HEK293 (cell line): ENCODE results near the gene CENPM.
A peak's percentile ranks its signal among the peaks of the same experiment; 100 is the strongest.

Experiments
- CTCF ChIA-PET: fragments of 350-600 bp; formaldehyde crosslinking; extraction: SDS; loops from one replicate; lab custom pipeline; 2021; ENCODE audit warnings: antibody characterized with exemption; lab: Yijun Ruan, JAX
- POLR2A ChIA-PET: fragments of 300-600 bp; formaldehyde crosslinking; extraction: SDS; loops from one replicate; lab custom pipeline; 2020; ENCODE audit warnings: antibody characterized with exemption, inconsistent platforms; lab: Yijun Ruan, JAX
- H3K27ac ChIP-seq: fragments of 200-500 bp; sonication (Bioruptor generic); 2 replicates; pipeline ENCODE4 v1.5.1; 2014; ENCODE audit warnings: low read depth, low read length, control low read depth, inconsistent platforms; ENCODE audit errors: extremely low read depth
- H3K36me3 ChIP-seq, 2 experiments: fragments of 200-500 bp in 1 of 2; sonication (Bioruptor generic) in 1 of 2; 1 replicate in 1 of 2; 2 replicates in 1 of 2; pipeline ENCODE4 v1.5.1; 2014 to 2017; ENCODE audit warnings: inconsistent platforms in 2 of 2, low read length in 2 of 2; ENCODE audit not compliant: control insufficient read depth in 2 of 2, insufficient read depth in 1 of 2
- H3K4me1 ChIP-seq: fragments of 200-500 bp; sonication (Bioruptor generic); 2 replicates; pipeline ENCODE4 v1.5.1; 2014; ENCODE audit warnings: mild to moderate bottlenecking, low read length, inconsistent platforms; ENCODE audit not compliant: control insufficient read depth, insufficient read depth
- H3K4me3 ChIP-seq: 2 replicates; pipeline ENCODE4 v1.5.1; 2011; ENCODE audit warnings: low read depth, mild to moderate bottlenecking, control low read depth, low read length, moderate library complexity
- H3K9me3 ChIP-seq: fragments of 200-500 bp; sonication (Bioruptor generic); 2 replicates; pipeline ENCODE4 v1.5.1; 2014; ENCODE audit warnings: low read depth, low read length, inconsistent platforms; ENCODE audit not compliant: control insufficient read depth, insufficient read depth
- GFI1B ChIP-seq: fragments of 450-650 bp; formaldehyde crosslinking; IDR thresholded peaks from 2 replicates; pipeline ENCODE4 v1.5.1; 2016; ENCODE audit warnings: missing biosample characterization, missing genetic modification characterization
- GLI2 ChIP-seq: fragments of 450-650 bp; formaldehyde crosslinking; IDR thresholded peaks from 2 replicates; pipeline ENCODE4; 2017; ENCODE audit warnings: missing biosample characterization, missing genetic modification characterization, low read depth, borderline replicate concordance
- GLI4 ChIP-seq: fragments of 450-650 bp; formaldehyde crosslinking; IDR thresholded peaks from 2 replicates; pipeline ENCODE4 v1.5.1; 2016; ENCODE audit warnings: missing biosample characterization, missing genetic modification characterization
- GLIS2 ChIP-seq: fragments of 450-650 bp; formaldehyde crosslinking; IDR thresholded peaks from 2 replicates; pipeline ENCODE4 v1.5.1; 2016; ENCODE audit warnings: missing biosample characterization, missing genetic modification characterization
- HOXD13 ChIP-seq: sonication (generic); formaldehyde crosslinking; IDR thresholded peaks from 2 replicates; pipeline ENCODE4 v1.8.0; 2022; ENCODE audit warnings: missing genetic modification reagents, borderline replicate concordance
- KLF1 ChIP-seq: fragments of 450-650 bp; formaldehyde crosslinking; IDR thresholded peaks from 2 replicates; pipeline ENCODE4 v1.5.1; 2016; ENCODE audit warnings: missing biosample characterization, missing genetic modification characterization
- KLF7 ChIP-seq: fragments of 450-650 bp; formaldehyde crosslinking; IDR thresholded peaks from 2 replicates; pipeline ENCODE4 v1.5.1; 2016; ENCODE audit warnings: missing biosample characterization, missing genetic modification characterization, borderline replicate concordance
- REPIN1 ChIP-seq: fragments of 450-650 bp; formaldehyde crosslinking; IDR thresholded peaks from 2 replicates; pipeline ENCODE4 v1.5.1; 2017; ENCODE audit warnings: missing biosample characterization, missing genetic modification characterization, low read depth
- TRIM28 ChIP-seq: IDR thresholded peaks from 2 replicates; pipeline ENCODE4 v1.6.1; 2011; ENCODE audit warnings: low read length, control low read depth, borderline replicate concordance
- ZBTB21 ChIP-seq: fragments of 450-650 bp; formaldehyde crosslinking; IDR thresholded peaks from 2 replicates; pipeline ENCODE4 v1.5.1; 2017; ENCODE audit warnings: missing biosample characterization, missing genetic modification characterization
- ZEB2 ChIP-seq: fragments of 450-650 bp; formaldehyde crosslinking; IDR thresholded peaks from 2 replicates; pipeline ENCODE4 v1.5.1; 2016; ENCODE audit warnings: missing biosample characterization, missing genetic modification characterization
- ZFHX2 ChIP-seq: fragments of 450-650 bp; formaldehyde crosslinking; conservative IDR thresholded peaks from 2 replicates; pipeline ENCODE4 v1.5.1; 2016; ENCODE audit warnings: missing biosample characterization, missing genetic modification characterization
- ZIC2 ChIP-seq: fragments of 450-650 bp; formaldehyde crosslinking; IDR thresholded peaks from 2 replicates; pipeline ENCODE4 v1.5.1; 2016; ENCODE audit warnings: missing biosample characterization, missing genetic modification characterization
- ZNF157 ChIP-seq: fragments of 450-650 bp; formaldehyde crosslinking; IDR thresholded peaks from 2 replicates; pipeline ENCODE4 v1.5.1; 2016; ENCODE audit warnings: missing biosample characterization, missing genetic modification characterization
- ZNF18 ChIP-seq: fragments of 450-650 bp; formaldehyde crosslinking; IDR thresholded peaks from 2 replicates; pipeline ENCODE4 v1.5.1; 2016; ENCODE audit warnings: missing biosample characterization, missing genetic modification characterization
- ZNF23 ChIP-seq: fragments of 450-650 bp; formaldehyde crosslinking; IDR thresholded peaks from 2 replicates; pipeline ENCODE4 v1.5.1; 2016; ENCODE audit warnings: missing biosample characterization, missing genetic modification characterization, borderline replicate concordance
- ZNF239 ChIP-seq: fragments of 450-650 bp; formaldehyde crosslinking; IDR thresholded peaks from 2 replicates; pipeline ENCODE4 v1.5.1; 2016; ENCODE audit warnings: missing biosample characterization, missing genetic modification characterization
- ZNF335 ChIP-seq: fragments of 450-650 bp; formaldehyde crosslinking; conservative IDR thresholded peaks from 2 replicates; pipeline ENCODE4 v1.5.1; 2016; ENCODE audit warnings: missing biosample characterization, missing genetic modification characterization
- ZNF398 ChIP-seq: fragments of 450-650 bp; formaldehyde crosslinking; IDR thresholded peaks from 2 replicates; pipeline ENCODE4 v1.5.1; 2017; ENCODE audit warnings: missing biosample characterization, missing genetic modification characterization
- ZNF433 ChIP-seq: fragments of 450-650 bp; formaldehyde crosslinking; IDR thresholded peaks from 2 replicates; pipeline ENCODE4 v1.5.1; 2016; ENCODE audit warnings: missing biosample characterization, missing genetic modification characterization, low read depth
- ZNF449 ChIP-seq: fragments of 450-650 bp; formaldehyde crosslinking; IDR thresholded peaks from 2 replicates; pipeline ENCODE4 v1.5.1; 2017; ENCODE audit warnings: missing biosample characterization, mild to moderate bottlenecking, missing genetic modification characterization, moderate library complexity
- ZNF544 ChIP-seq: fragments of 450-650 bp; formaldehyde crosslinking; IDR thresholded peaks from 2 replicates; pipeline ENCODE4 v1.5.0; 2017; ENCODE audit warnings: missing biosample characterization, missing genetic modification characterization
- ZNF580 ChIP-seq: fragments of 450-650 bp; formaldehyde crosslinking; IDR thresholded peaks from 2 replicates; pipeline ENCODE4 v1.5.1; 2016; ENCODE audit warnings: missing biosample characterization, missing genetic modification characterization
- ZNF600 ChIP-seq: fragments of 450-650 bp; formaldehyde crosslinking; IDR thresholded peaks from 2 replicates; pipeline ENCODE4 v1.5.1; 2016; ENCODE audit warnings: missing biosample characterization, missing genetic modification characterization
- ZNF623 ChIP-seq: fragments of 450-650 bp; formaldehyde crosslinking; IDR thresholded peaks from 2 replicates; pipeline ENCODE4 v1.5.1; 2016; ENCODE audit warnings: missing biosample characterization, missing genetic modification characterization
- ZNF677 ChIP-seq: fragments of 450-650 bp; IDR thresholded peaks from 2 replicates; pipeline ENCODE4 v1.5.0; 2018; ENCODE audit warnings: missing biosample characterization, mild to moderate bottlenecking, missing genetic modification characterization, moderate library complexity
- ZNF785 ChIP-seq: fragments of 450-650 bp; formaldehyde crosslinking; IDR thresholded peaks from 2 replicates; pipeline ENCODE4 v1.5.1; 2016; ENCODE audit warnings: missing biosample characterization, missing genetic modification characterization
- ZSCAN23 ChIP-seq: fragments of 450-650 bp; formaldehyde crosslinking; IDR thresholded peaks from 2 replicates; pipeline ENCODE4 v1.5.1; 2016; ENCODE audit warnings: missing biosample characterization, missing genetic modification characterization
- TF ChIP-seq, protein P1 (sequence below): fragments of 450-650 bp; formaldehyde crosslinking; optimal IDR thresholded peaks from 2 replicates; pipeline ENCODE3; 2016; ENCODE audit warnings: missing biosample characterization, mild to moderate bottlenecking, missing genetic modification characterization

Gene CENPM

DNA sequence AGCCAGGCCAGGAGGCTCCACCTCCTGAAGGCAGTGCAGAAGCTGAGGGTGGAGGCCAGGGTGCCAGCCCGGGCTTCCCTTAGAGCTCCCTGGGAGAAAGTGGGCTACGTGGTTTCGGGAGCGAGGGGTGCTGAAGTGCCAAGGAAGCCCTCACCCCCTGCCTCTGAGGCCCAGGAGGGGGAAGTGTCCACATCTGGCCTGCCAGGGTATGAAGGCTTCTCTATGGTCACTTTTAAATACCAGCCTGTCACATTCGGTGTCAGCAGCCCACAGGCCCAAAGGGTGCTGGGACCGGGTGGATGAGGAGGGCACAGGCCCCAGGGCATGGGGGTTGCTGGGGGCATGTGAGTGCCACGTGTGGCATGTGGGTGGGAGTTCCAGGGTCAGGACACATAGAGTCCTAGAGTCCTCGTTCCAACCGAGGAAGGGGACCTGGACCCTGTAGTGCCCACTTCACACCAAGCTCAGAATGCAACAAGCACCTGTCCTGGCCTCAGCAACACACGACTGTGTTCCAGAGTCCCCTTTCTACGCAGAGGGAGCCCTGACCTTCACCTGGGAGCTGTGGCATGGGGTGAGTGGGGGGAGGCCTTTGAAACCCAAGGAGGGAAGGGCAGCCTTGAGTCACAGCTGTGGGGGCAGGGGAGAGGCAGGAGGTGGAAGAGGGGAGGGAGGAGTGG, 33.8 kb downstream of the CENPM start (continued):
- TF ChIP-seq ZNF335 (tag by site-specific recombination): no peak
- TF ChIP-seq, protein P1, sequence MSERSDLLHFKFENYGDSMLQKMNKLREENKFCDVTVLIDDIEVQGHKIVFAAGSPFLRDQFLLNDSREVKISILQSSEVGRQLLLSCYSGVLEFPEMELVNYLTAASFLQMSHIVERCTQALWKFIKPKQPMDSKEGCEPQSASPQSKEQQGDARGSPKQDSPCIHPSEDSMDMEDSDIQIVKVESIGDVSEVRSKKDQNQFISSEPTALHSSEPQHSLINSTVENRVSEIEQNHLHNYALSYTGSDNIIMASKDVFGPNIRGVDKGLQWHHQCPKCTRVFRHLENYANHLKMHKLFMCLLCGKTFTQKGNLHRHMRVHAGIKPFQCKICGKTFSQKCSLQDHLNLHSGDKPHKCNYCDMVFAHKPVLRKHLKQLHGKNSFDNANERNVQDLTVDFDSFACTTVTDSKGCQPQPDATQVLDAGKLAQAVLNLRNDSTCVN: peak; percentile 11
- TF ChIP-seq ZNF23 (tag by site-specific recombination): no peak
- TF ChIP-seq ZNF580: no peak
- peak; percentile 76 for TF ChIP-seq ZNF398 (tag by site-specific recombination)
- TF ChIP-seq ZNF239 (tag by site-specific recombination): no peak
- no peak for TF ChIP-seq ZNF600 (tag by site-specific recombination)
- no peak for TF ChIP-seq HOXD13 (CRISPR knock-in tag)
- no peak for TF ChIP-seq KLF7 (tag by site-specific recombination)
- peak; percentile 36; the same call in 1 of the 2 replicates for TF ChIP-seq ZFHX2 (tag by site-specific recombination)
- TF ChIP-seq ZNF157: no peak
- peak; percentile 42; the same call in 1 of the 2 replicates for TF ChIP-seq GLIS2
- no peak for TF ChIP-seq ZNF433 (tag by site-specific recombination)
- no peak for TF ChIP-seq ZNF544 (tag by site-specific recombination)
- no peak for TF ChIP-seq GLI2
- TF ChIP-seq ZNF449: no peak
- 0 out of 2 replicates have a peak, but pooled peaks have one; percentile 32 for TF ChIP-seq ZNF18 (tag by site-specific recombination)
- no peak for TF ChIP-seq ZNF677 (tag by site-specific recombination)

DNA sequence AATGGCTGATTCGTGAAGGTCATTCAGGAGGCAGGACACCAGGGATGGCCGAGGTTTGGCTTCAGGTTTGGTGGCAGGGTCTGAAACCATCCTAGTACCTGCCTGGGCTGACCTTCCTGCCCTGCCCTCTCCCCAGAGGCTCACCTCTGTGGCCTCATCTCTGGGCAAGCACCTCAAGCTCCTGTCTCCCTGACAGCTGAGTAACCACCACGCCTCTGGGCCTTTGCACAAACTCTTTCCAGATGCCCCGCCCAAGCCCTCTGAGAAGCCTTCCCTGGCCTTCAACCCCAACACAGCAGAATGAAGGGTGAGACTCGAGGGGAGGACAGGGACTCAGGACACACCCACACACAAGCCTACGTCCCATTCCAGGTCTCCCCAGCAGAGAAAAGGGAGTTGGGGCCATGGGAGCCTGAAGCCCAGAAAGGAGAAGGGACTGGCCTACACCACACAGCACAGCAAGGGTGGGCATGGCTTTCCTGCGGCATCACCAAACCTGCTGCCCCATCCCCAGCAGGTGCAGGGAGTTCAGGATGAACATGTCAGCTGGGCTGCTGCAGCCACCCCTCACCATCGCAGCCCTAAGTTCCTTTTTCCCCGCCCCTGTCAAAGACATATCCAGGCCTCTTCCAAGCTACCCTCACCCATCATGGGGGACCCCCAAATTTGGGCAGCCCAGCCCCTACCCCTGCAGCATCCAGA, 34.5 kb downstream of the CENPM start:
- H3K4me1 ChIP-seq: no peaks in the 10 kb centered on the region; the same call in 1 of the 2 replicates
- ChIA-PET CTCF (interaction anchor here (0.7 to 1.5 kb wide), 3 partner anchors 13 to 246 kb away, joined by 3 to 6 read pairs (median 4); no protein-coding TSS in a partner anchor), POLR2A (interaction anchor here (0.9 to 1.4 kb wide), 4 partner anchors 9 to 112 kb away, joined by 3 to 4 read pairs (median 3); partner anchors contain the start of genes CCDC134 and CENPM)
- peaks cover 0 to 12% of the 10 kb centered on the region in 2 experiments; a peak in 1 of 3 replicates for H3K36me3 ChIP-seq
- no peak overlapping the region for H3K27ac ChIP-seq
- H3K9me3 ChIP-seq: no peaks in the 10 kb centered on the region
- no peak overlapping the region for H3K4me3 ChIP-seq
- no peak for TF ChIP-seq ZSCAN23 (tag by site-specific recombination)
- TF ChIP-seq GLI4 (tag by site-specific recombination): no peak
- no peak for TF ChIP-seq GFI1B (tag by site-specific recombination)
- no peak for TF ChIP-seq ZNF239 (tag by site-specific recombination)
- TF ChIP-seq KLF1 (tag by site-specific recombination): peak; percentile 54
- peak; percentile 33; the same call in 1 of the 2 replicates for TF ChIP-seq ZFHX2 (tag by site-specific recombination)
- no peak for TF ChIP-seq TRIM28
- no peak for TF ChIP-seq ZBTB21 (tag by site-specific recombination)
- no peak for TF ChIP-seq ZIC2
- TF ChIP-seq ZNF623 (tag by site-specific recombination): peak; percentile 95
- TF ChIP-seq ZEB2 (tag by site-specific recombination): no peak
- TF ChIP-seq GLI2: no peak
- TF ChIP-seq, protein P1: no peak
- TF ChIP-seq ZNF785 (tag by site-specific recombination): no peak
- TF ChIP-seq REPIN1: no peak
